H9 (cell line): ENCODE measurements around the gene OTOGL. TPM values are rescaled to one million over a fixed set of nuclear protein-coding genes. Genes with fewer than 3 reads are reported as not detected.

Source experiments
- DNase-seq: peaks from one replicate; pipeline ENCODE4 v3.0.0-alpha.2; 2017
- H2AFZ ChIP-seq: one replicate; pipeline ENCODE4 v1.6.1; 2013; ENCODE audit warnings: mild to moderate bottlenecking, low read length, control low read depth, moderate library complexity
- H2AK5ac ChIP-seq: 2 replicates; pipeline ENCODE4 v1.6.1; 2013; ENCODE audit warnings: low read length, control low read depth, mixed read lengths; ENCODE audit not compliant: insufficient read length
- H2BK120ac ChIP-seq: one replicate; pipeline ENCODE4 v1.6.1; 2013; ENCODE audit warnings: low read depth, mild to moderate bottlenecking, low read length, control low read depth, inconsistent platforms; ENCODE audit not compliant: poor library complexity, severe bottlenecking
- H2BK12ac ChIP-seq: 2 replicates; pipeline ENCODE4 v1.6.1; 2013; ENCODE audit warnings: low read length, control low read depth, mixed read lengths, low read depth; ENCODE audit not compliant: insufficient read length
- H2BK15ac ChIP-seq: 2 replicates; pipeline ENCODE4 v1.6.1; 2013; ENCODE audit warnings: low read depth, low read length, control low read depth
- H2BK20ac ChIP-seq: one replicate; pipeline ENCODE4 v1.6.1; 2013; ENCODE audit warnings: low read depth, mild to moderate bottlenecking, low read length, control low read depth, inconsistent platforms; ENCODE audit not compliant: poor library complexity, severe bottlenecking
- H2BK5ac ChIP-seq: 2 replicates; pipeline ENCODE4 v1.6.1; 2013; ENCODE audit warnings: low read length, control low read depth, mixed read lengths; ENCODE audit not compliant: insufficient read length
- H3K14ac ChIP-seq: 2 replicates; pipeline ENCODE4 v1.6.1; 2013; ENCODE audit warnings: low read length, control low read depth; ENCODE audit not compliant: insufficient read depth
- H3K18ac ChIP-seq: 2 replicates; pipeline ENCODE4 v1.6.1; 2013; ENCODE audit warnings: low read depth, mild to moderate bottlenecking, mixed read lengths, low read length, control low read depth; ENCODE audit not compliant: insufficient read length
- H3K23ac ChIP-seq: 2 replicates; pipeline ENCODE4 v1.6.1; 2013; ENCODE audit warnings: low read length, control low read depth, mixed read lengths, low read depth; ENCODE audit not compliant: insufficient read length
- H3K23me2 ChIP-seq: 2 replicates; pipeline ENCODE4 v1.6.1; 2013; ENCODE audit warnings: low read depth, mild to moderate bottlenecking, mixed read lengths, low read length, control low read depth; ENCODE audit not compliant: insufficient read length, poor library complexity, severe bottlenecking
- H3K27ac ChIP-seq: 2 replicates; pipeline ENCODE4 v1.5.1; 2013; ENCODE audit warnings: low read length, control low read depth, mixed read lengths, low read depth; ENCODE audit not compliant: insufficient read length
- H3K27me3 ChIP-seq: 2 replicates; pipeline ENCODE4 v1.6.1; 2013; ENCODE audit warnings: low read length, control low read depth, inconsistent platforms; ENCODE audit not compliant: insufficient read depth
- H3K4ac ChIP-seq: 2 replicates; pipeline ENCODE4 v1.6.1; 2013; ENCODE audit warnings: low read depth, mild to moderate bottlenecking, control low read depth, inconsistent platforms, low read length, moderate library complexity
- H3K4me1 ChIP-seq: 2 replicates; pipeline ENCODE4 v1.6.1; 2013; ENCODE audit warnings: low read length, control low read depth, inconsistent platforms; ENCODE audit not compliant: insufficient read depth
- H3K4me2 ChIP-seq: 2 replicates; pipeline ENCODE4 v1.6.1; 2013; ENCODE audit warnings: low read length, control low read depth, mixed read lengths; ENCODE audit not compliant: insufficient read length, insufficient read depth
- H3K56ac ChIP-seq: 2 replicates; pipeline ENCODE4 v1.6.1; 2013; ENCODE audit warnings: low read depth, mild to moderate bottlenecking, mixed read lengths, low read length, control low read depth; ENCODE audit not compliant: insufficient read length
- H3K79me1 ChIP-seq: 2 replicates; pipeline ENCODE4 v1.6.1; 2013; ENCODE audit warnings: low read depth, mild to moderate bottlenecking, moderate library complexity, low read length, control low read depth, inconsistent platforms; ENCODE audit not compliant: insufficient read depth, poor library complexity, severe bottlenecking
- H3K79me2 ChIP-seq: 2 replicates; pipeline ENCODE4 v1.6.1; 2013; ENCODE audit warnings: low read length, control low read depth, inconsistent platforms; ENCODE audit not compliant: insufficient read depth
- H3K9ac ChIP-seq: 2 replicates; pipeline ENCODE4 v1.6.1; 2013; ENCODE audit warnings: low read length, control low read depth, mixed read lengths; ENCODE audit not compliant: insufficient read length; ENCODE audit errors: extremely low read depth
- H3K9me3 ChIP-seq: one replicate; pipeline ENCODE4 v1.6.1; 2013; ENCODE audit warnings: low read depth, low read length, inconsistent platforms; ENCODE audit not compliant: control insufficient read depth
- H3T11ph ChIP-seq: one replicate; pipeline ENCODE4 v1.6.1; 2013; ENCODE audit warnings: mild to moderate bottlenecking, low read length, control low read depth, inconsistent platforms
- H4K20me1 ChIP-seq: one replicate; pipeline ENCODE4 v1.6.1; 2013; ENCODE audit not compliant: control insufficient read depth, insufficient read length, insufficient read depth
- H4K5ac ChIP-seq: 2 replicates; pipeline ENCODE4 v1.6.1; 2013; ENCODE audit warnings: low read depth, mild to moderate bottlenecking, mixed read lengths, low read length, control low read depth; ENCODE audit not compliant: insufficient read length
- H4K8ac ChIP-seq: replicated peaks from 2 replicates; pipeline ENCODE4 v1.6.1; 2013; ENCODE audit warnings: low read length, control low read depth, mixed read lengths, low read depth; ENCODE audit not compliant: insufficient read length
- H4K91ac ChIP-seq: 2 replicates; pipeline ENCODE4 v1.6.1; 2013; ENCODE audit warnings: low read depth, mild to moderate bottlenecking, moderate library complexity, mixed read lengths, low read length, control low read depth; ENCODE audit not compliant: insufficient read length
- H3K27ac Mint-ChIP-seq, 3 experiments: 2 replicates in 2 of 3; 3 replicates in 1 of 3; pipeline ENCODE4 v1.8.0; 2020 to 2021; ENCODE audit warnings: mixed read lengths in 3 of 3, mild to moderate bottlenecking in 1 of 3, moderate library complexity in 1 of 3
- H3K27me3 Mint-ChIP-seq: 2 replicates; pipeline ENCODE4 v1.8.0; 2021; ENCODE audit warnings: low read depth, mild to moderate bottlenecking, moderate library complexity, mixed read lengths
- H3K36me3 Mint-ChIP-seq, 3 experiments: 2 replicates in 2 of 3; 3 replicates in 1 of 3; pipeline ENCODE4 v1.8.0; 2020 to 2021; ENCODE audit warnings: low read depth in 3 of 3, mixed read lengths in 3 of 3; ENCODE audit not compliant: insufficient read depth in 1 of 3
- H3K4me1 Mint-ChIP-seq, 2 experiments: 2 replicates each; pipeline ENCODE4 v1.8.0; 2020; ENCODE audit warnings: mixed read lengths in 2 of 2
- H3K4me3 Mint-ChIP-seq, 2 experiments: 2 replicates in 1 of 2; 3 replicates in 1 of 2; pipeline ENCODE4 v1.8.0; 2020 to 2021; ENCODE audit warnings: mild to moderate bottlenecking in 2 of 2, mixed read lengths in 2 of 2, moderate library complexity in 1 of 2
- H3K9me3 Mint-ChIP-seq, 2 experiments: 2 replicates in 1 of 2; 3 replicates in 1 of 2; pipeline ENCODE4 v1.8.0; 2020; ENCODE audit warnings: mild to moderate bottlenecking in 2 of 2, mixed read lengths in 2 of 2, moderate library complexity in 1 of 2
- CTCF ChIP-seq: fragments of 200-600 bp; sonication (generic); conservative IDR thresholded peaks from 3 replicates; pipeline ENCODE4 v1.8.0; 2021; ENCODE audit warnings: antibody characterized with exemption, mild to moderate bottlenecking
- WGBS: extraction: QIAGEN DNeasy Blood & Tissue Kit; methylation state at CpG from one replicate; pipeline ENCODE4 v1.1.7; 2013; ENCODE audit warnings: missing lambda C conversion rate, low lambda C conversion rate, mixed read lengths; ENCODE audit not compliant: insufficient read length; ENCODE audit errors: extremely low coverage; 5-methylcytosine and 5-hydroxymethylcytosine counted together
- total RNA-seq: library from RNA; stranded (reverse); gene quantifications from 2 replicates; pipeline ENCODE4 v1.2.1, GENCODE V29; 2021

The OTOGL gene
- total RNA-seq, 1 experiment from 2014 or later, result 0.11 TPM

DNA sequence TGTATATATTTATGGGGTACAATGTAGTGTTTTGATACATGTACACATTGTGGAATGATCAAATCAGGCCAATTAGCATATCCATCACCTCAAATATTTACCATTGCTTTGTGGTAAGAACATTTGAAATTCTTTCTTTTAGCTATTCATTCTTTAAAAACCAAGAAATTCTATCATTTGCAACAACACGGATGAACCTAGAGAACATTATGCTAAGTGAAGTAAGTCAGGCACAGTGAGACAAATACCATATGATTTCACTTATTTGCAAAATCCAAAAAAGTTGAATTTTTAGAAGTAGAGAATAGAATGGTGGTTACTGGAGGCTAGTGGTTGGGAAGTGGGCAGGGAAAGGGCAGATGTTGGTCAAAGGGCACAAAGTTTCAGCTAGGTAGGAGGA lies 215.4 kb downstream of the OTOGL start:
- Histone ChIP-seq H2AK5ac (no peak overlapping the region), H3K18ac (no peak overlapping the region), H2AFZ (no peak overlapping the region), H3K79me2 (no peaks in the 10 kb centered on the region), H3K27me3 (no peaks in the 10 kb centered on the region), H3K14ac (no peak overlapping the region), H3K4me1 (peaks cover 4% of the 10 kb centered on the region), H2BK20ac (no peak overlapping the region), H4K91ac (no peak overlapping the region), H4K20me1 (no peaks in the 10 kb centered on the region), H3K23me2 (no peaks in the 10 kb centered on the region), H3K23ac (no peak overlapping the region), H3K9ac (no peak overlapping the region), H2BK5ac (no peak overlapping the region), H3K79me1 (no peaks in the 10 kb centered on the region), H2BK12ac (no peak overlapping the region), H3K27ac (no peak overlapping the region), H3T11ph (no peak overlapping the region), H4K8ac (no peak overlapping the region), H2BK15ac (no peak overlapping the region), H3K9me3 (no peaks in the 10 kb centered on the region), H3K56ac (no peak overlapping the region), H2BK120ac (no peak overlapping the region), H3K4me2 (no peak overlapping the region), H3K4ac (no peak overlapping the region), H4K5ac (no peak overlapping the region)
- H3K27ac Mint-ChIP-seq, result no peak overlapping the region
- no peaks in the 10 kb centered on the region for H3K36me3 Mint-ChIP-seq
- H3K27me3 Mint-ChIP-seq, result no peaks in the 10 kb centered on the region
- no peak for DNase-seq
- H3K4me1 Mint-ChIP-seq, result peaks cover 21 to 23% of the 10 kb centered on the region in 2 experiments
- H3K4me3 Mint-ChIP-seq, result no peak overlapping the region
- no peaks in the 10 kb centered on the region for H3K9me3 Mint-ChIP-seq
- TF ChIP-seq CTCF, result no peak
- no CpG with 5 or more reads among the region's 1 CpG for WGBS
